ENCODE measurements around the gene SIVA1.

DNA sequence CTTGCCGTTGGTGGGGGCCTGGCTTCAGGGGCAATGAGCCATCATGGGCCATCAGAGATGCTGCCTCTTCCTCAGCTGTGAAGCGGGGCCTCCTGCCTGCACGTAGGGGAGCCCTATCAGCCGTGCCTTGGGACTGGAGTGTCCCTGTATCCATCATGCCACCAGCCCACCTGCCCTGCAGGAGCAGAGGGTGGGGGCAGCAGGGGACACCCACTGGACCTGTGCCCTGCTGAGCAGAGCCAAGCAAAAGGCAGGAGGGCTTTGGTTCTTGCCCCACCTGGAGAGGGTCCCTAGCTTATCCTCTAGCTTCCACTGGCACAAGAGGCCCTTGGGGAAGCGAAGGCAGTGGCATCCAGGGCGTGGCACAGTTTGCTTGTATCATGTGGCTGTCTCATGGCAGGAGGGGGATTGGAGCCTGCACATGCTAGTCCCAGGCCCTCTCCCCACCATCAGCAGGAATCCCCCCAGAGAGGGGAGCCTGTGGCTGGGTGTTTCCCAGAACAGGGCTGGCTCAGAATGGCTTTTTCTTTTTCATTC, 18.8 kb upstream of the SIVA1 start:
- TF ChIP-seq EZH2 (IDR thresholded peaks at IDR 0.05; ENCODE audit: low read depth, low read length, severe bottlenecking) (no peak), BRCA1 (IDR thresholded peaks at IDR 0.05; ENCODE audit: low read depth, low read length) (no peak), RFX5 (IDR thresholded peaks at IDR 0.05; ENCODE audit: borderline replicate concordance, low read depth, low read length) (no peak), HDAC6 (IDR thresholded peaks at IDR 0.05; ENCODE audit: low read depth, low read length) (no peak)
- TF ChIP-seq, protein P1, sequence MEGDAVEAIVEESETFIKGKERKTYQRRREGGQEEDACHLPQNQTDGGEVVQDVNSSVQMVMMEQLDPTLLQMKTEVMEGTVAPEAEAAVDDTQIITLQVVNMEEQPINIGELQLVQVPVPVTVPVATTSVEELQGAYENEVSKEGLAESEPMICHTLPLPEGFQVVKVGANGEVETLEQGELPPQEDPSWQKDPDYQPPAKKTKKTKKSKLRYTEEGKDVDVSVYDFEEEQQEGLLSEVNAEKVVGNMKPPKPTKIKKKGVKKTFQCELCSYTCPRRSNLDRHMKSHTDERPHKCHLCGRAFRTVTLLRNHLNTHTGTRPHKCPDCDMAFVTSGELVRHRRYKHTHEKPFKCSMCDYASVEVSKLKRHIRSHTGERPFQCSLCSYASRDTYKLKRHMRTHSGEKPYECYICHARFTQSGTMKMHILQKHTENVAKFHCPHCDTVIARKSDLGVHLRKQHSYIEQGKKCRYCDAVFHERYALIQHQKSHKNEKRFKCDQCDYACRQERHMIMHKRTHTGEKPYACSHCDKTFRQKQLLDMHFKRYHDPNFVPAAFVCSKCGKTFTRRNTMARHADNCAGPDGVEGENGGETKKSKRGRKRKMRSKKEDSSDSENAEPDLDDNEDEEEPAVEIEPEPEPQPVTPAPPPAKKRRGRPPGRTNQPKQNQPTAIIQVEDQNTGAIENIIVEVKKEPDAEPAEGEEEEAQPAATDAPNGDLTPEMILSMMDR (IDR thresholded peaks at IDR 0.05; ENCODE audit: control extremely low read depth in 1 of 3, insufficient read depth in 1 of 3, low read depth in 1 of 3, low read length in 3 of 3), result no peak
